ENCODE measurements around the gene APOL6. TPM values are rescaled to one million over a fixed set of nuclear protein-coding genes. Genes with fewer than 3 reads are reported as not detected.

APOL6 gene
- total RNA-seq, 1 donor from 2014 or later: 5.2 TPM

DNA sequence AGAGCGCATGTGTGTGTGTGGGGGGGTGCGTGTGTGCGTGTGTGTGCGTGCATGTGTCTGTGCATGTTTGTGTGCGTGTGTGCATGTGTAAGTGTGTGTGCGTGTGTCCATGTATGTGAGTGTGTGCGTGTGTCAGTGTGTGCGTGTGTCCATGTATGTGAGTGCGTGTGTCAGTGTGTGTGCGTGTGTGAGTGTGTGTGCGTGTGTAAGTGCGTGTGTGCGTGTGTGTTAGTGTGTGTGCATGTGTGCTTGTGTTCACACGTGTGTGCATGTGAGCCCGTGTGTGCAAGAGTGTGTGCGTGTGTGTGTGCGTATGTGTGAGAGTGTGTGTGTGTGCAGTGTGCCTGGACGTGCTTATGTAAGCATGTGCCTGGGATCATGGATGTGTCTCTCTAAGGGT is 14.7 kb upstream of the APOL6 start:
- Histone ChIP-seq H3K27me3 (ENCODE audit: control insufficient read depth in 3 of 3, insufficient read depth in 3 of 3, low read length in 3 of 3) (no peaks in the 10 kb centered on the region), H3K27ac (ENCODE audit: low read depth, low read length) (no peak overlapping the region), H3K9me3 (ENCODE audit: control insufficient read depth in 3 of 3, low read length in 3 of 3) (no peaks in the 10 kb centered on the region), H3K36me3 (ENCODE audit: control insufficient read depth in 3 of 3, insufficient read depth in 3 of 3, low read length in 3 of 3) (no peaks in the 10 kb centered on the region), H3K4me1 (ENCODE audit: control insufficient read depth in 3 of 3, insufficient read depth in 3 of 3, low read length in 3 of 3) (peaks cover 13 to 18% (median 14%) of the 10 kb centered on the region in 3 donors), H3K9ac (ENCODE audit: low read depth in 1 of 3, low read length in 3 of 3) (no peak overlapping the region), H3K4me3 (ENCODE audit: low read length in 3 of 3) (no peak overlapping the region)

DNA sequence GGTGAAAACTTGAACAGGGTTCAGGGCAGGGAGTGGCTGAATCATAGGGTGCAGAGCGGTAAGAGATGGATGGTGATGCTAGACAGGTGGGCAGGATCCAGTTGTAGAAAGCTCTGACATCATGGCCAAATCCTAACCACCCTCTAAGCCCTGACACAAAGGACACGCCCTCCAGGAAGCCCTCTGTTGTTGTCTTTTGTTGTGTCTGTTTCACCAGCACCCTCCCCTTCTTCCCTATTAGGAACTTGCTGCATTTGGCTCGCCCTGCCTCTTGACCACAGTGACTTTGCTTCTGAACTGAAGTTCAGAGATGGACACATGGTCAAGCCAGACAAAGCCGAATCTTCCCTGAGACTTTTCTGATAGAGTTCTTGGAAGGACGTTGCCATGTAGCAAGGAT is 14.2 kb upstream of the APOL6 start:
- no peaks in the 10 kb centered on the region for H3K36me3 ChIP-seq (ENCODE audit: control insufficient read depth in 3 of 3, insufficient read depth in 3 of 3, low read length in 3 of 3)
- peaks cover 18 to 23% (median 19%) of the 10 kb centered on the region in 3 donors for H3K4me1 ChIP-seq (ENCODE audit: control insufficient read depth in 3 of 3, insufficient read depth in 3 of 3, low read length in 3 of 3)
- no peak overlapping the region for H3K9ac ChIP-seq (ENCODE audit: low read depth in 1 of 3, low read length in 3 of 3)
- H3K27ac ChIP-seq (ENCODE audit: low read depth, low read length): no peak overlapping the region
- no peak overlapping the region for H3K4me3 ChIP-seq (ENCODE audit: low read length in 3 of 3)
- H3K27me3 ChIP-seq (ENCODE audit: control insufficient read depth in 3 of 3, insufficient read depth in 3 of 3, low read length in 3 of 3): no peaks in the 10 kb centered on the region
- no peaks in the 10 kb centered on the region for H3K9me3 ChIP-seq (ENCODE audit: control insufficient read depth in 3 of 3, low read length in 3 of 3)

DNA sequence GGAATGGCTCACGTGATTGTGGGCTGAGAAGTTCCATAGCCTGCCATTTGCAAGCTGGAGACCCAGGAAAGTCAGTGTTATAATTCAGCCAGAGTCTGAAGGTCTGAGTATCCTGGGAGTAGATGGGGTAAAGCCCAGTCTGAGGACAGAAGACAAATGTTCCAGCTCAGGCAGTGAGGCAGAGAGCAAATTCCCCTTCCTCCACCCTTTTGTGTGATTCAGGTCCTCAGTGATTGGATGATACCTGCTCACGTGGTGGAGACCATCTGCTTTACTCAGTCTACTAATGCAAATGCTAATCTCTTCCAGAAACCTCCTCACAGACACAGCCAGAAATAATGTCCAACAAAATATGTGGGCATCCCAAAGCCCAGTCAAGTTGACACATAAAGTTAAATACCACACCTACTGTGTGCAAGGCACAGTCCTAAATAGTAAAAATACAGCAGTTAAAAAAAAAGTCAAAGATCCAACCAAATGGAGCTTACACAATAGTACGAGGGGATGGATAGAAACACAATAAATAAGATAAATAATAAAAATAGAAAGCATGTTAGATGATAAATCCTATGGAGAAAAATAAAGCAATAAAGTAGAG is 13.2 kb upstream of the APOL6 start:
- no peak overlapping the region for H3K27ac ChIP-seq (ENCODE audit: low read depth, low read length)

DNA sequence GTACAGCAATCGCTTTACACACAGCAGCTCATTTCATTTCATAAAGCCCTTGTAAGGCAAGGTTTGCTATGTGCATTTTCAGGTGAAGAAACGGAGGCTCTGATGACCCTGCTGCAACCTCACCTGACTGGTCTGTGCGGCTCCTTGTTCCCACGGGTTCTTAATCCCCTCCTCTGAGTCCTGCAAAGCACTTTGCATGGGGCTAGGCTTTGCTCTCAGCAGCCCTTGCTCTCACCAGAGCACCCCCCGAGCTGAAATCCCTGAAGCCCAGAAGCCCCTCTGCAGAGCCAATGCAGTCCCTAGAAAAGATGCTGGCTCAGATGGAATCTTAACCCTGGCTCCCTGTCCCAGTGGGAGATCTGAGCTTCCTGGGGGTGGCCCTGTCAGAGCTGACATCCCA is 11.0 kb upstream of the APOL6 start:
- no peak overlapping the region for H3K4me3 ChIP-seq (ENCODE audit: low read length in 3 of 3)
- H3K36me3 ChIP-seq (ENCODE audit: control insufficient read depth in 3 of 3, insufficient read depth in 3 of 3, low read length in 3 of 3): no peaks in the 10 kb centered on the region
- no peak overlapping the region for H3K27ac ChIP-seq (ENCODE audit: low read depth, low read length)
- H3K27me3 ChIP-seq (ENCODE audit: control insufficient read depth in 3 of 3, insufficient read depth in 3 of 3, low read length in 3 of 3): no peaks in the 10 kb centered on the region
- no peak overlapping the region for H3K9ac ChIP-seq (ENCODE audit: low read depth in 1 of 3, low read length in 3 of 3)
- peaks cover 15 to 21% (median 17%) of the 10 kb centered on the region in 3 donors for H3K4me1 ChIP-seq (ENCODE audit: control insufficient read depth in 3 of 3, insufficient read depth in 3 of 3, low read length in 3 of 3)
- no peaks in the 10 kb centered on the region for H3K9me3 ChIP-seq (ENCODE audit: control insufficient read depth in 3 of 3, low read length in 3 of 3)

More for the DNA sequence above, 13.2 kb upstream of the APOL6 start:
- no peak overlapping the region for H3K4me3 ChIP-seq (ENCODE audit: low read length in 3 of 3)
- H3K9me3 ChIP-seq (ENCODE audit: control insufficient read depth in 3 of 3, low read length in 3 of 3): no peaks in the 10 kb centered on the region
- H3K9ac ChIP-seq (ENCODE audit: low read depth in 1 of 3, low read length in 3 of 3): no peak overlapping the region
- no peaks in the 10 kb centered on the region for H3K36me3 ChIP-seq (ENCODE audit: control insufficient read depth in 3 of 3, insufficient read depth in 3 of 3, low read length in 3 of 3)
- H3K27me3 ChIP-seq (ENCODE audit: control insufficient read depth in 3 of 3, insufficient read depth in 3 of 3, low read length in 3 of 3): no peaks in the 10 kb centered on the region
- H3K4me1 ChIP-seq (ENCODE audit: control insufficient read depth in 3 of 3, insufficient read depth in 3 of 3, low read length in 3 of 3): peaks cover 15 to 19% (median 19%) of the 10 kb centered on the region in 3 donors

DNA sequence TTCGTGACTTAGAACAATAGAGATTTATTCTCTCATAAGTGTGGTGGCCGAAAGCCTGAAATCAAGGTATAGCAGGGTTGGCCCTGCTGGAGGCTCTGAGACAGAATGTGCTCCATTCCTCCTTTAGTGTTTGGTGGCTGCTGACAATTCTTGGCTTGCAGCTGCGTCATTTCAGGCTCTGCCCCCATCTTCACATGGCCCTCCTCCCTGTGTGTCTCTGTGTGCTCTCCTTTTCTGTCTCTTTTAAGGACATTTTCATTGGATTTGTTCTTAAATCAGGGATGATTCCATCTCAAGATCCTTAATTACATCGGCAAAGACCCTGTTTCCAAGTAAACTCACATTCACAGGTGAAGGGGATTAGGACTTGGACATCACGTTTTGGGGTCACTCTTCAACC is 10.2 kb upstream of the APOL6 start:
- H3K4me3 ChIP-seq (ENCODE audit: low read length in 3 of 3): peak overlapping the region in 1 of 3 donors; percentile 6
- peak overlapping the region; percentile 77 for H3K27ac ChIP-seq (ENCODE audit: low read depth, low read length)
- no peaks in the 10 kb centered on the region for H3K27me3 ChIP-seq (ENCODE audit: control insufficient read depth in 3 of 3, insufficient read depth in 3 of 3, low read length in 3 of 3)
- no peaks in the 10 kb centered on the region for H3K9me3 ChIP-seq (ENCODE audit: control insufficient read depth in 3 of 3, low read length in 3 of 3)
- peak overlapping the region; percentile 28 to 47 (median 28) for H3K9ac ChIP-seq (ENCODE audit: low read depth in 1 of 3, low read length in 3 of 3)
- peaks cover 15 to 22% (median 17%) of the 10 kb centered on the region in 3 donors for H3K4me1 ChIP-seq (ENCODE audit: control insufficient read depth in 3 of 3, insufficient read depth in 3 of 3, low read length in 3 of 3)
- no peaks in the 10 kb centered on the region for H3K36me3 ChIP-seq (ENCODE audit: control insufficient read depth in 3 of 3, insufficient read depth in 3 of 3, low read length in 3 of 3)

DNA sequence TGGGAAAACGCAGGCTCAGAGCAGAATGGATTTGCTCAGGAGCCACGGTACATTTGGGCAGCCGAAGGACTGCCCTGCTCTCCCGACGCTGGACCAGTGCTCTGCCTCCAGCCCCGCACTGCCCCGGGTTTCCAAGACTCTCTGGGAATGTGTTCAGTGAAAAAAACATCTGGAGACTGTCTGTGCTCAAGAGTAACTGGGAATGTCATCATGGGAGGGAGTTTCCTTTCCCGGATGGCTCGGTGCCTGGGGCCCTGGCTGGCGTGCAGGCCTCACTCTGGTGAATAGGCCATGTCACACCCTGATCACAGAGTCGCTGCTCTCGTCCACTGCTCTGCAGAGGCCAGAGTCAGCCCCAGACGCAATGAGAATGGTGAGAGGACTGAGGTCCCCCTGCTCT is 9.8 kb upstream of the APOL6 start:
- Histone ChIP-seq H3K36me3 (ENCODE audit: control insufficient read depth in 3 of 3, insufficient read depth in 3 of 3, low read length in 3 of 3) (no peaks in the 10 kb centered on the region), H3K27me3 (ENCODE audit: control insufficient read depth in 3 of 3, insufficient read depth in 3 of 3, low read length in 3 of 3) (no peaks in the 10 kb centered on the region), H3K4me1 (ENCODE audit: control insufficient read depth in 3 of 3, insufficient read depth in 3 of 3, low read length in 3 of 3) (peaks cover 15 to 22% (median 17%) of the 10 kb centered on the region in 3 donors), H3K9ac (ENCODE audit: low read depth in 1 of 3, low read length in 3 of 3) (peak overlapping the region; percentile 28 to 68 (median 47)), H3K4me3 (ENCODE audit: low read length in 3 of 3) (peak overlapping the region in 1 of 3 donors; percentile 6), H3K9me3 (ENCODE audit: control insufficient read depth in 3 of 3, low read length in 3 of 3) (no peaks in the 10 kb centered on the region), H3K27ac (ENCODE audit: low read depth, low read length) (peak overlapping the region; percentile 77)

DNA sequence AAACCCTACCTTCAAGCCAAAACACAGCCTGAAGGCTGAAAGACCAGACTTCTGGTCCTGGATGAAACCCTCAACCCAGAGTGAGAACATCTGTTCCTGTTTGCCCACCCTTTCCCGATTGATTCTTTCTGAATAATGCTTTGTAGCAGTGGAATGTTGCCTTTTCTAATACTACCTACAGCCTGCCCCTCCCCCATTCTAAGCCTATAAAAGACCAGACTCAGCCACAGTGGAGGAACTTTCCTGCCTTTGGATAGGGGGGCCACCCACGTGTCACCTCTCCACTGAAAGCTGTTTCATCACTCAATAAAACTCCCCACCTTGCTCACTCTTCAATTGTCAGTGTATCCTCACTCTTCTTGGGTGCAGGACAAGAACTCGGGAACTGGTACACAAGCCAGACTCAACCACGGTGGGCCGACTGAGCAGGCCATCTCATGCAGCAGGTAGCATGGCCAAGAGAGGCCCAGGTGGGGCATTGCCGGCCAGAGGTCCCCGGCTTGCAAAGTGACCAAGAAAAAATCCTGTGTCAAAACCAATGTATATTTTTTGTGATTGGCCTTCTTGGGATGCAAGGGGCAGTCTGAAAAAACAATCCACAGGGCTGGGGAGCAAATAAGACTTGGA is 6.6 kb upstream of the APOL6 start:
- no peak overlapping the region for H3K9ac ChIP-seq (ENCODE audit: low read depth in 1 of 3, low read length in 3 of 3)
- no peak overlapping the region for H3K4me3 ChIP-seq (ENCODE audit: low read length in 3 of 3)
- no peak overlapping the region for H3K27ac ChIP-seq (ENCODE audit: low read depth, low read length)
- no peaks in the 10 kb centered on the region for H3K9me3 ChIP-seq (ENCODE audit: control insufficient read depth in 3 of 3, low read length in 3 of 3)
- H3K27me3 ChIP-seq (ENCODE audit: control insufficient read depth in 3 of 3, insufficient read depth in 3 of 3, low read length in 3 of 3): no peaks in the 10 kb centered on the region
- peaks cover 17 to 25% (median 20%) of the 10 kb centered on the region in 3 donors for H3K4me1 ChIP-seq (ENCODE audit: control insufficient read depth in 3 of 3, insufficient read depth in 3 of 3, low read length in 3 of 3)
- no peaks in the 10 kb centered on the region for H3K36me3 ChIP-seq (ENCODE audit: control insufficient read depth in 3 of 3, insufficient read depth in 3 of 3, low read length in 3 of 3)

DNA sequence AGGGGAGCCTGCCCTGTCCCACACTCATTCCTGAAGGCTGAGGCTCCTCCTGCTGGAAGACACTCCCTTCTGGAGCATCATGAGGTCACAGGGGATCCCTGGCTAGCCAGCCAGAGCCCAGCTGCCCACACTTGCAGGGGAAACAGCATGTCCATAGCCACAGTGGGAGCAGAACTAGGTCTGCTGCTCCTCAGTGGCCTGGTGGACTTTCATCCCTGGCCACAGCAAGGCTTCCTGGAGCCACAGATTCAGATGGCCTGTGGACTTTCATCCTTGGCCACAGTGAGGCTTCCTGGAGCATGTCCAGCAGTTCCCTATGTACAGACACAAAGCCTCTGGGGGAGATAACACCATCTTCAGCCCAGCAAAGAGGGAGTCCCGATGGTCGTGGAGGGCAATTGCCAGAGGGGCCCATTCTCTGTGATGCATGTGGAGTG is 5.9 kb upstream of the APOL6 start:
- Histone ChIP-seq H3K4me3 (ENCODE audit: low read length in 3 of 3) (no peak overlapping the region), H3K27me3 (ENCODE audit: control insufficient read depth in 3 of 3, insufficient read depth in 3 of 3, low read length in 3 of 3) (no peaks in the 10 kb centered on the region), H3K27ac (ENCODE audit: low read depth, low read length) (no peak overlapping the region), H3K36me3 (ENCODE audit: control insufficient read depth in 3 of 3, insufficient read depth in 3 of 3, low read length in 3 of 3) (no peaks in the 10 kb centered on the region), H3K9ac (ENCODE audit: low read depth in 1 of 3, low read length in 3 of 3) (no peak overlapping the region), H3K9me3 (ENCODE audit: control insufficient read depth in 3 of 3, low read length in 3 of 3) (no peaks in the 10 kb centered on the region), H3K4me1 (ENCODE audit: control insufficient read depth in 3 of 3, insufficient read depth in 3 of 3, low read length in 3 of 3) (peaks cover 17 to 29% (median 28%) of the 10 kb centered on the region in 3 donors)

- peaks cover 5 to 28% (median 13%) of the 10 kb centered on the region in 3 donors for H3K4me1 ChIP-seq (ENCODE audit: control insufficient read depth in 3 of 3, insufficient read depth in 3 of 3, low read length in 3 of 3)
- no peak overlapping the region for H3K9ac ChIP-seq (ENCODE audit: low read depth in 1 of 3, low read length in 3 of 3)
- no peaks in the 10 kb centered on the region for H3K36me3 ChIP-seq (ENCODE audit: control insufficient read depth in 3 of 3, insufficient read depth in 3 of 3, low read length in 3 of 3)
- H3K27ac ChIP-seq (ENCODE audit: low read depth, low read length): no peak overlapping the region
- H3K4me3 ChIP-seq (ENCODE audit: low read length in 3 of 3): no peak overlapping the region
- no peaks in the 10 kb centered on the region for H3K9me3 ChIP-seq (ENCODE audit: control insufficient read depth in 3 of 3, low read length in 3 of 3)
- H3K27me3 ChIP-seq (ENCODE audit: control insufficient read depth in 3 of 3, insufficient read depth in 3 of 3, low read length in 3 of 3): no peaks in the 10 kb centered on the region
Measured at GRCh38 chr22:35643991-35644390, 4.3 kb upstream of the APOL6 start.

DNA sequence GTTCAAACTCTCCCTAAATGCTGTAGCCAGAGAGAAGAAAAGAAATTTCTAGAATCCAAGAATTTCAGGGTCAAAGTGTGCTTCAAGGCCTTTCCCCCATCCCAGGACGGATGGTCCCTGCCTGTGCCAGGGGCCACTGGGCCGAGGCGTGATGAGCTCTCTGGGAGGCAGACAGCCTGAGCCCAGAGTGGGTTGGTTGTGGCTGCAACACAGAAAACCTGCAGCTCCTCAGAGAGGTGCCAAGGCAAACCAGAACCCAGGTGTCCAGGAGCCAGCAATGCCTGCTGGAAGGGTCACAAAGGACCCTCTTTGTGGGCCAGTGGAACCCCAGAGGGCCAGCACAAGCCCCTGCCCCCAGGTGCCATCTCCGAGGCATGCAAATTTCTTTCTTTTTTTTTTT is 2.6 kb upstream of the APOL6 start:
- Histone ChIP-seq H3K27ac (ENCODE audit: low read depth, low read length) (no peak overlapping the region), H3K9ac (ENCODE audit: low read depth in 1 of 3, low read length in 3 of 3) (no peak overlapping the region), H3K27me3 (ENCODE audit: control insufficient read depth in 3 of 3, insufficient read depth in 3 of 3, low read length in 3 of 3) (no peaks in the 10 kb centered on the region), H3K4me1 (ENCODE audit: control insufficient read depth in 3 of 3, insufficient read depth in 3 of 3, low read length in 3 of 3) (peaks cover 16 to 38% (median 22%) of the 10 kb centered on the region in 3 donors), H3K36me3 (ENCODE audit: control insufficient read depth in 3 of 3, insufficient read depth in 3 of 3, low read length in 3 of 3) (no peaks in the 10 kb centered on the region), H3K9me3 (ENCODE audit: control insufficient read depth in 3 of 3, low read length in 3 of 3) (no peaks in the 10 kb centered on the region), H3K4me3 (ENCODE audit: low read length in 3 of 3) (no peak overlapping the region)
